Measurements from ENCODE around the gene RAD51B. TPM values are rescaled to one million over a fixed set of nuclear protein-coding genes. Genes with fewer than 3 reads are reported as not detected.

Gene RAD51B
- total and polyA plus RNA-seq, 9 of the 15 experiments (the other 6 are each of a cell fraction or from before 2014, with no cell fraction given), result 8.5 to 17.3 (median 11.3) TPM

GRCh38 chr14:68261092-68261842 lies 441.7 kb downstream of the RAD51B start:
- 74% methylated on average over 7 of the region's 10 CpGs for WGBS (ENCODE audit: insufficient coverage, low coverage, missing lambda C conversion rate)
- H3K9ac ChIP-seq (ENCODE audit: insufficient read depth in 1 of 2, low read depth in 2 of 2, low read length in 2 of 2), result no peak overlapping the region
- no peak for ATAC-seq
- H3K4me1 ChIP-seq (replicated peaks in 1 of 2; ENCODE audit: control insufficient read depth in 2 of 2, insufficient read depth in 2 of 2, low read length in 2 of 2), result peaks cover 0 to 9% of the 10 kb centered on the region in 2 experiments; a peak in 2 of 5 replicates
- no peak for TF ChIP-seq POLR2AphosphoS2 (IDR thresholded peaks at IDR 0.05; ENCODE audit: low read length)
- no peaks in the 10 kb centered on the region for H3K9me3 ChIP-seq (replicated peaks; ENCODE audit: control insufficient read depth, insufficient read depth, low read depth, low read length)
- H3K27me3 ChIP-seq (ENCODE audit: control insufficient read depth in 2 of 2, insufficient read depth in 2 of 2, low read length in 2 of 2), result no peaks in the 10 kb centered on the region
- no peak for FAIRE-seq
- intact Hi-C loops (cut with micrococcal nuclease), result no loop called here
- ChIA-PET POLR2A (interaction anchor here (0.9 kb wide), 1 partner anchor 9 kb away, joined by 3 read pairs; no protein-coding TSS in a partner anchor), CTCF (ENCODE audit: low intra/inter-chr PET ratio) (no interaction called here)
- H3K79me2 ChIP-seq (ENCODE audit: control insufficient read depth, insufficient read depth, low read length), result no peaks in the 10 kb centered on the region
- H3K4me2 ChIP-seq (ENCODE audit: insufficient read depth, low read length), result no peak overlapping the region
- H3K36me3 ChIP-seq (ENCODE audit: control insufficient read depth, insufficient read depth, low read length), result no peaks in the 10 kb centered on the region
- BruUV-seq (replicated peaks), result no TSS peak
- no peak overlapping the region for H2AFZ ChIP-seq (ENCODE audit: low read depth, low read length)
- H4K20me1 ChIP-seq (replicated peaks; ENCODE audit: control insufficient read depth, insufficient read depth, low read length), result no peaks in the 10 kb centered on the region
- no peaks in the 10 kb centered on the region for H3K9me1 ChIP-seq (ENCODE audit: control insufficient read depth, insufficient read depth, low read length)
- in situ Hi-C loops (cut with MboI), result no loop called here
- no peak overlapping the region for H3K4me3 ChIP-seq
- no peak for DNase-seq (ENCODE audit: extremely low read depth in 1 of 4, low spot score in 3 of 4)
- no peak overlapping the region for H3K27ac ChIP-seq (ENCODE audit: extremely low read depth, low read depth, low read length)

DNA sequence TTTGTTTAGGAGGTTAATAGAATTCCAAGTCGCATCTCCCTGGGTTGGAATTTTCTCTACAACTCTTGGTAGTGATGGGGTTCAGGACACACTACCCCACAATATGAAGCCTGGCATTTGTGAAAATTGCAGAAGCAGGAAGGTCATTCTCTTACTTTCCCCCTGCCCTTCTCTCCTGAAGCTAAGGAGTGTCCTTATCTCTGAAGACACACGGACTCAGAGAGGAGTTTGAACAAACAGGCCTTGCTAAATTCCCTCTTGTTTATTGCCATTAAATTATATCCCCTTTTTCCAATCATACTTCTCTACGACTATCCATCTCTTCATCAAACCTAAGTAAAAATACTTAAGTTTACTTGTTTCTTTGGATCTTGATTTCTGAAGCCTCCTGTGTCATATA lies 443.0 kb downstream of the RAD51B start:
- no peak overlapping the region for H3K27ac ChIP-seq (ENCODE audit: extremely low read depth, low read depth, low read length)
- intact Hi-C loops (cut with micrococcal nuclease) (no loop called here), in situ Hi-C loops (cut with MboI) (no loop called here)
- ChIA-PET CTCF (ENCODE audit: low intra/inter-chr PET ratio) (no interaction called here), POLR2A (no interaction called here)
- H3K4me1 ChIP-seq (replicated peaks in 1 of 2; ENCODE audit: control insufficient read depth in 2 of 2, insufficient read depth in 2 of 2, low read length in 2 of 2), result peaks cover 0 to 9% of the 10 kb centered on the region in 2 experiments; a peak in 2 of 5 replicates
- H3K9me3 ChIP-seq (replicated peaks; ENCODE audit: control insufficient read depth, insufficient read depth, low read depth, low read length), result no peaks in the 10 kb centered on the region
- H3K27me3 ChIP-seq (ENCODE audit: control insufficient read depth in 2 of 2, insufficient read depth in 2 of 2, low read length in 2 of 2), result no peaks in the 10 kb centered on the region
- BruUV-seq (replicated peaks), result no TSS peak
- H3K4me3 ChIP-seq, result no peak overlapping the region
- no peak overlapping the region for H2AFZ ChIP-seq (ENCODE audit: low read depth, low read length)
- WGBS (ENCODE audit: insufficient coverage, low coverage, missing lambda C conversion rate), result 4% methylated on average over 3 of the region's 3 CpGs
- no peak overlapping the region for H3K4me2 ChIP-seq (ENCODE audit: insufficient read depth, low read length)
- peak; percentile 79 for ATAC-seq
- no peaks in the 10 kb centered on the region for H3K79me2 ChIP-seq (ENCODE audit: control insufficient read depth, insufficient read depth, low read length)
- H3K9me1 ChIP-seq (ENCODE audit: control insufficient read depth, insufficient read depth, low read length), result no peaks in the 10 kb centered on the region
- no peak overlapping the region for H3K9ac ChIP-seq (ENCODE audit: insufficient read depth in 1 of 2, low read depth in 2 of 2, low read length in 2 of 2)
- no peaks in the 10 kb centered on the region for H4K20me1 ChIP-seq (replicated peaks; ENCODE audit: control insufficient read depth, insufficient read depth, low read length)
- FAIRE-seq, result peak; percentile 82
- peak in 1 of 4 experiments; percentile 57 for DNase-seq (ENCODE audit: extremely low read depth in 1 of 4, low spot score in 3 of 4)
- no peaks in the 10 kb centered on the region for H3K36me3 ChIP-seq (ENCODE audit: control insufficient read depth, insufficient read depth, low read length)
- TF ChIP-seq SMARCE1 (IDR thresholded peaks at IDR 0.05), result 0 out of 2 replicates have a peak, but pooled peaks have one; percentile 36
- 0 out of 2 replicates have a peak, but pooled peaks have one; percentile 36 for TF ChIP-seq TEAD4 (IDR thresholded peaks at IDR 0.05; ENCODE audit: low read length)
- TF ChIP-seq TEAD4 (CRISPR knock-in tag; IDR thresholded peaks at IDR 0.05; ENCODE audit: borderline replicate concordance), result no peak
- TF ChIP-seq ZNF280B (CRISPR knock-in tag; IDR thresholded peaks at IDR 0.05), result no peak
- no peak for TF ChIP-seq HDAC2 (IDR thresholded peaks at IDR 0.05)
- TF ChIP-seq, protein P1, sequence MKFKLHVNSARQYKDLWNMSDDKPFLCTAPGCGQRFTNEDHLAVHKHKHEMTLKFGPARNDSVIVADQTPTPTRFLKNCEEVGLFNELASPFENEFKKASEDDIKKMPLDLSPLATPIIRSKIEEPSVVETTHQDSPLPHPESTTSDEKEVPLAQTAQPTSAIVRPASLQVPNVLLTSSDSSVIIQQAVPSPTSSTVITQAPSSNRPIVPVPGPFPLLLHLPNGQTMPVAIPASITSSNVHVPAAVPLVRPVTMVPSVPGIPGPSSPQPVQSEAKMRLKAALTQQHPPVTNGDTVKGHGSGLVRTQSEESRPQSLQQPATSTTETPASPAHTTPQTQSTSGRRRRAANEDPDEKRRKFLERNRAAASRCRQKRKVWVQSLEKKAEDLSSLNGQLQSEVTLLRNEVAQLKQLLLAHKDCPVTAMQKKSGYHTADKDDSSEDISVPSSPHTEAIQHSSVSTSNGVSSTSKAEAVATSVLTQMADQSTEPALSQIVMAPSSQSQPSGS (CRISPR knock-in tag; IDR thresholded peaks at IDR 0.05), result no peak
- no peak for TF ChIP-seq GATAD2B (IDR thresholded peaks at IDR 0.05; ENCODE audit: borderline replicate concordance)
- TF ChIP-seq TCFL5 (CRISPR knock-in tag; conservative IDR thresholded peaks at IDR 0.05), result no peak
- 0 out of 2 replicates have a peak, but pooled peaks have one; percentile 30 for TF ChIP-seq GATA2 (CRISPR knock-in tag; IDR thresholded peaks at IDR 0.05)
- peak; percentile 49; the same call in 1 of the 2 replicates for TF ChIP-seq DPF2 (IDR thresholded peaks at IDR 0.05)
- TF ChIP-seq CBFA2T3 (IDR thresholded peaks at IDR 0.05), result peak; percentile 41; the same call in 1 of the 2 replicates
- TF ChIP-seq TCF3 (CRISPR knock-in tag; IDR thresholded peaks at IDR 0.05), result peak; percentile 60
- peak; percentile 71 for TF ChIP-seq ARID1B (IDR thresholded peaks at IDR 0.05)
- no peak for TF ChIP-seq GABPB1 (CRISPR knock-in tag; IDR thresholded peaks at IDR 0.05)

Data from K562 (cell line).